ENCODE results near the gene CYSRT1. TPM values are rescaled to one million over a fixed set of nuclear protein-coding genes. Genes with fewer than 3 reads are reported as not detected.
"Not testable (repeated sequence)": the region's sequence is repeated elsewhere in the genome, so short reads cannot be mapped to it uniquely, and the experiment has no call there.

Gene CYSRT1
- total RNA-seq, 3 donors from 2014 or later = 0.29 to 0.66 (median 0.32) TPM

DNA sequence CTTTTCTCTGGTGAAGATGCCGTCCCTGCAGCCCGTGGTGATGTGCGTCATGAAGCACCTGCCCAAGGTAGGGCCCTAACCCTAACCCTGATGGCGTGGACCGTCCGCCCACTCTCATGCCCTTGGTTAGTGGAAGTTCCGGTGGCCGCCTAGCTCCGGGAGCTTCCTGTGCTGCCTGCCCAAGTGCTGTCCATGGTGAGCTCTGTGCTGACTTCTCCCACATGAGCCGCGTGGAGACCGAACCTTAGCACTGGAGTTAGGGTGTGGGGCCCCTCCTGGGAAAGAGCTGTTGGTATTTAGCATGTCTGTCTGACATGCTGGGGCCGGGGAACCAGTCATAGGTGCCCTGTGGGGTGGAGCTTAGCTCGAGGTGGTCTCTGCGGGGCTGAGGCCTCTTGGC, 31.4 kb downstream of the CYSRT1 start:
- Histone ChIP-seq H3K4me3 (peak overlapping the region; percentile 98 to 100 (median 99)), H3K27ac (no peak overlapping the region), H3K36me3 (no peaks in the 10 kb centered on the region), H3K9me3 (no peaks in the 10 kb centered on the region), H3K4me1 (peaks cover 5 to 12% of the 10 kb centered on the region in 2 donors), H3K27me3 (no peaks in the 10 kb centered on the region)
- intact Hi-C loops (cut with DNase I; ENCODE audit: low total_unique reads) = loop anchor here (10.0 kb wide), 1 partner anchor 1882 kb away; no protein-coding TSS in a partner anchor
- DNase-seq (ENCODE audit: low spot score in 2 of 2) = no peak
- no peak for TF ChIP-seq POLR2A (IDR thresholded peaks at IDR 0.05)
- no peak for TF ChIP-seq POLR2AphosphoS5 (IDR thresholded peaks at IDR 0.05)
- TF ChIP-seq, protein P1, sequence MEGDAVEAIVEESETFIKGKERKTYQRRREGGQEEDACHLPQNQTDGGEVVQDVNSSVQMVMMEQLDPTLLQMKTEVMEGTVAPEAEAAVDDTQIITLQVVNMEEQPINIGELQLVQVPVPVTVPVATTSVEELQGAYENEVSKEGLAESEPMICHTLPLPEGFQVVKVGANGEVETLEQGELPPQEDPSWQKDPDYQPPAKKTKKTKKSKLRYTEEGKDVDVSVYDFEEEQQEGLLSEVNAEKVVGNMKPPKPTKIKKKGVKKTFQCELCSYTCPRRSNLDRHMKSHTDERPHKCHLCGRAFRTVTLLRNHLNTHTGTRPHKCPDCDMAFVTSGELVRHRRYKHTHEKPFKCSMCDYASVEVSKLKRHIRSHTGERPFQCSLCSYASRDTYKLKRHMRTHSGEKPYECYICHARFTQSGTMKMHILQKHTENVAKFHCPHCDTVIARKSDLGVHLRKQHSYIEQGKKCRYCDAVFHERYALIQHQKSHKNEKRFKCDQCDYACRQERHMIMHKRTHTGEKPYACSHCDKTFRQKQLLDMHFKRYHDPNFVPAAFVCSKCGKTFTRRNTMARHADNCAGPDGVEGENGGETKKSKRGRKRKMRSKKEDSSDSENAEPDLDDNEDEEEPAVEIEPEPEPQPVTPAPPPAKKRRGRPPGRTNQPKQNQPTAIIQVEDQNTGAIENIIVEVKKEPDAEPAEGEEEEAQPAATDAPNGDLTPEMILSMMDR (IDR thresholded peaks at IDR 0.05) = no peak

DNA sequence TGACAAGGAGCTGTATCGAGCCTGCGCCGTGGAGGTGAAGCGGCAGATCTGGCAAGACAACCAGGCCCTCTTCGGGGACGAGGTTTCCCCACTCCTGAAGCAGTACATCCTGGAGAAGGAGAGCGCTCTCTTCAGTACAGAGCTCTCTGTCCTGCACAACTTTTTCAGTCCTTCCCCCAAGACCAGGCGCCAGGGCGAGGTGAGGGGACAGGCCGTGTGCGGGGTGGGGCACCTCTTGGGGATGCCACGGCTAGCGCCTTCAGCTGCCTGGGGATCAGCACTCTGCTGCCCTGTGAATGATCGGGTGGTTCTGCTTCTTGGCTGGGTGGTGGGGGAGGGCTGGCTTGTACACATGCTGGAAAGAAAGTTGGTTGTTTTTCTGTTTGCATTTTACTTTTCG, 31.9 kb downstream of the CYSRT1 start:
- peak overlapping the region in 1 of 3 donors; percentile 100 for H3K4me3 ChIP-seq
- H3K9me3 ChIP-seq = no peaks in the 10 kb centered on the region

DNA sequence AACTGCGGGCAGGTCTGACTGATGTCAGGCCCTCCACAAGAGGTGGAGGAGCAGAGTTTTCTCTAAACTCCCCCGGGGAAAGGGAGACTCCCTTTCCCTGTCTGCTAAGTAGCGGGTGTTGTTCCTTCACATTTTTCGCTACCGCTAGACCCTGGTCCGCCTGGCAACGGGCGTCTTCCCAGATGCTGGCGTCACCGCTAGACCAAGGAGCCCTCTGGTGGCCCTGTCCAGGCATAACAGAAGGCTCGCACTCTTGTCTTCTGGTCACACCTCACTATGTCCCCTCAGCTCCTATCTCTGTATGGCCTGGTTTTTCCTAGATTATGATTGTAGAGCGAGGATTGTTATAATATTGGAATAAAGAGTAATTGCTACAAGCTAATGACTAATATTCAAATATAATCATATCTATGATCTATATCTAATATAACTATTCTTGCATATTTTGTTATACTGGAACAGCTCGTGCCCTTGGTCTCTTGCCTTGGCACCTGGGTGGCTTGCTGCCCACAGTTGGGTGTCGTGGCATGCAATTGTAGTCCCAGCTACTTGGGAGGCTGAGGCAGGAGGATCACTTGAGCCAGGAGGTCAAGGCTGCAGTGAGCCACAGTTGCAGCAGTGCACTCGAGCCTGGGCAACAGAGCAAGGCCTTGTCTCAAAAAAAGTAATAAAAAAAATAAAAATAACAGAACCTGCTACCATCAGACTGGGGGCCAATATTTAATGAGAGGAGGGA, 37.4 kb downstream of the CYSRT1 start:
- H3K4me3 ChIP-seq; H3K4me1 ChIP-seq; DNase-seq (ENCODE audit: low spot score in 2 of 2); H3K27me3 ChIP-seq; H3K36me3 ChIP-seq; intact Hi-C loops (cut with DNase I; ENCODE audit: low total_unique reads); H3K9me3 ChIP-seq; H3K27ac ChIP-seq: not testable (repeated sequence)
- TF ChIP-seq, protein P1 (IDR thresholded peaks at IDR 0.05) = peak in 2 of 3 donors; percentile 35 to 44

More for the DNA sequence above, 31.9 kb downstream of the CYSRT1 start:
- Histone ChIP-seq H3K4me1 (peaks cover 5 to 12% of the 10 kb centered on the region in 2 donors), H3K27me3 (no peaks in the 10 kb centered on the region), H3K36me3 (no peaks in the 10 kb centered on the region), H3K27ac (no peak overlapping the region)
- no peak for DNase-seq (ENCODE audit: low spot score in 2 of 2)
- intact Hi-C loops (cut with DNase I; ENCODE audit: low total_unique reads) = loop anchor here (10.0 kb wide), 1 partner anchor 1882 kb away; no protein-coding TSS in a partner anchor
- TF ChIP-seq, protein P1 (IDR thresholded peaks at IDR 0.05) = no peak
- TF ChIP-seq POLR2A (IDR thresholded peaks at IDR 0.05) (no peak), POLR2AphosphoS5 (IDR thresholded peaks at IDR 0.05) (no peak)

DNA sequence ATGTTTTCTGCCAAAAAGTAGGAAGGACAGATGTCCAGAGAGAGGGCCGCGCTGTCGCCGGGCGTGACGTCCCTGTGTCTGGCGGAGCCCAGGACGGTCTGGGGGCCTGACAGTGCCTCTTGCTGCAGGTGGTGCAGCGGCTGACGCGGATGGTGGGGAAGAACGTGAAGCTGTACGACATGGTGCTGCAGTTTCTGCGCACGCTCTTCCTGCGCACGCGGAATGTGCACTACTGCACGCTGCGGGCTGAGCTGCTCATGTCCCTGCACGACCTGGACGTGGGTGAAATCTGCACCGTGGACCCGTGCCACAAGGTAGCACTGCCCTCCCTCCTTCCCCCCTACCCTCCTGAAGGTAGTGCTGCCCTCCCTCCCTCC, 37.9 kb downstream of the CYSRT1 start:
- H3K36me3 ChIP-seq = no peaks in the 10 kb centered on the region
- no peaks in the 10 kb centered on the region for H3K9me3 ChIP-seq
- no peak for DNase-seq (ENCODE audit: low spot score in 2 of 2)
- intact Hi-C loops (cut with DNase I; ENCODE audit: low total_unique reads) = no loop called here
- H3K27ac ChIP-seq = no peak overlapping the region
- TF ChIP-seq POLR2A (IDR thresholded peaks at IDR 0.05) (no peak), POLR2AphosphoS5 (IDR thresholded peaks at IDR 0.05) (no peak)
- TF ChIP-seq, protein P1 (IDR thresholded peaks at IDR 0.05) = no peak
- H3K4me3 ChIP-seq = no peak overlapping the region
- H3K4me1 ChIP-seq = no peaks in the 10 kb centered on the region
- no peaks in the 10 kb centered on the region for H3K27me3 ChIP-seq

DNA sequence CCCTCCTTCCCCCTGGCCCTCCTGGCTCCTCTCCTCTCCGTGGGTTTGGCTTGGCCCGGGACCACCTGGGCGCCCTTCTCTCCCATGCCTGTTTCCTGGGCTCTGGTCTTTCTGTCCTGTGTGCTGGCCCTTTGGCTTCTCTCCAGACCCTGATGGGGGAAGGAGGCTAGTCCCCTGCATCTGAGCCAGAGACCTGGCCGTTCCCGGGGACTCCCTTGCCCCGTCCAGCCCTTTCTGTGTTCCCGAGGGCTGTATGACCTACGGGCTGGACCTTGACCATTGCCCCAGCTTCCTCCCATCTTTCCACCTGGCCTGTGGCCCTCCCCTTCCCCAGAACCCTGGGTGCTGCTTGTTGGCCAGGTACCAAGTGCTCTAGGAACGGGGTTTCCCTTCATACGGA, 38.5 kb downstream of the CYSRT1 start:
- H3K9me3 ChIP-seq = no peaks in the 10 kb centered on the region
- no peak overlapping the region for H3K4me3 ChIP-seq
- intact Hi-C loops (cut with DNase I; ENCODE audit: low total_unique reads) = no loop called here
- TF ChIP-seq POLR2A (IDR thresholded peaks at IDR 0.05) = no peak
- no peak for TF ChIP-seq POLR2AphosphoS5 (IDR thresholded peaks at IDR 0.05)
- TF ChIP-seq, protein P1 (IDR thresholded peaks at IDR 0.05) = no peak
- no peak for DNase-seq (ENCODE audit: low spot score in 2 of 2)
- H3K36me3 ChIP-seq = no peaks in the 10 kb centered on the region
- no peak overlapping the region for H3K27ac ChIP-seq
- H3K27me3 ChIP-seq = no peaks in the 10 kb centered on the region
- H3K4me1 ChIP-seq = no peaks in the 10 kb centered on the region
